HPDE6-E6E7 (cell line): ENCODE measurements around the gene TLK2.
"Not testable (repeated sequence)": the region's sequence is repeated elsewhere in the genome, so short reads cannot be mapped to it uniquely, and the experiment has no call there.

Experiments used
- DNase-seq: peaks from one replicate; pipeline ENCODE4 v3.0.0; 2011; ENCODE audit warnings: missing footprints; ENCODE audit errors: extremely low spot score

TLK2 gene

DNA sequence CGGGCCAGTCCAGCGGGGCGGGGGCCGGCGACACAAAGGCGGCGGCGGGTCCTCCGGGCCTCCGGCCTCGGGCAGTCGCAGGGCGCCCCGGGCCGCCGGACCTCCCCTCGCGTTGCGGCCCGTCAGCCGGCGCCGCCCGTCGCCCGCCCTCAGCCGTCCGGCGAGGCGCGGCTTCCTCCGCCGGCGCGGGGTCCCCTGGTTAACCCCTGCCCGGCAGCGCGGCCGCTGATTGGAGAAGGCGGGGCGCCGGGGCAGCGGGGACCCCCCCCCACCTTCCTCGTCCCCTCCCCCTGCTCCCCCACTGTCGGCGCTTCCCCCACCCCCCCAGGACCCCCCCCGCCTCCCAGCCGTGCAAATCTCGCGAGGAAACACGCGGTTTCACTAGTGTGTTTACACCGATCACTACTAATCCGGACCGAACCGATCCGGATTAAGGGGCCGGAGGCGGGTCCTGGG is at the start of gene TLK2:
TSS of gene TLK2 (plus strand) at position 402 of the 456 bp plus-strand sequence. CDS start 2,301 bp downstream, outside the sequence.
- peak; percentile 65 for DNase-seq

DNA sequence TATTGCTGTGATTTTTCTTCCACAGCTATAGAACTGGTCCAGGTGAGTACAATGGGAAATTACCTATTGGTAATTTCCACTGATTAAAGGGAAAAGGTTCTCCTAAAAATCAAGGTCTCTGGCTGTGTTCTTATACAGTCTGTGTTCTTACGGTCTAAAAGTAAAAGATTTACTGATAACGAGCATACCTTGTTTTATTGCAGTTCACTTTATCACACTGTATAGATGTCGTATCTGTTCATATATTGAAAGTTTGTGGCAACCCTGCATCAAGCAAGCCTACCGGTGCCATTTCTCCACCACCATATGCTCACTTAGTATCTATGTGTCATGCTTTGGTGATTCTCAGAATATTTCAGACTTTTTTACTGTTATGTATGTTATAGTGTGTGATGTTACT is 43.4 kb upstream of the TLK2 start:
- DNase-seq = not testable (repeated sequence)

DNA sequence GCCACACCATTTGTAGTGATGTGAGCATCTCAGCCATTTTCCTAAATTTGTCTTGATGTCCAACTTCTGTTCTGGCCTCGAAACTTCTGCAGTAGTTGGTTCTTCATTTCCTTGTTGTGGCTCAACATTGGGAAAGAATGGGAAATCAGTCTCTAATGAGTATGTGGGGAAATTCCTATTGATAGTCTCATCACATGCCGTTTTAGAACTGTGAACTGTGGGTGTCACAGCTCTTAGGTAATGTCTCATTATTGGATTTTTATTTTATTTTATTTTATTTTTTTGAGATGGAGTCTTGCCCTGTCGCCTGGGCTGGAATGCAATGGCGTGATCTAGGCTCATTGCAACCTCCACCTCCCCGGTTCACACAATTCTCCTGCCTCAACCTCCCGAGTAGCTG is 37.4 kb upstream of the TLK2 start:
- DNase-seq = not testable (repeated sequence)

DNA sequence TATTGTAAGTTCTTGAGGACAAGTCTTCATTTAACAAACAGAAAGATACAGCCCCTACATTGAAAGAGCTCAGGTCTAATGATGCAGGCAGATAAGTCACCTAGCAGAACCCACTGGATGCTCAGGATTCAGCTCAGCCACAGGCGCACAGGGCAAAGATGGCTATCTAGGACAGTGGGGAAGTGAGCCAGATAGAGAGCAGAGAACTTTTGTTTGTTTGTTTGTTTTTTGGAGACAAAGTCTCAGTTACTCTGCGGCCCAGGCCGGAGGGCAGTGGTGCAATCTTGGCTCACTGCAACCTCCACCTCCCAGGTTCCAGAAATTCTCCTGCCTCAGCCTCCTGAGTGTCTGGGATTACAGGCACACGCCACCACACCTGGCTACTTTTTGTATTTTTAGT is 34.6 kb upstream of the TLK2 start:
- no peak for DNase-seq

DNA sequence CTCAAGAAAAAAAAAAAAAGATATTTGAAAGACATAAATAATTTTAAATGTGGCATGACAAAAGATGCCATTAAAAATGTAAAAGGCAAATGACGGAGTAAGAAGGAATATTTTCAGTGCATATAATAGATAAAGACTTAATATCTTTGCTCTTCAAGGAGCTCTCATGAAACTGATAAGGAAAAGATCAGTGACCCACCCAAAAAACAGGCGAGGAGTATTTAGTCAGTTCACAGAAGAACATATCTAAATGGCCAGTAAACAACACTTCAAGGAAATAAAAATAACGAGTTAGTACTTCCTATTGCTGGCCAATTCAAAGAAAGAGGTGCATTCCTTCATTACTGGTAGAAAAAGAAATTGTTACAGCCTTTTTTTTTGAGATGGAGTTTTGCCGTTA is 32.8 kb upstream of the TLK2 start:
- not testable (repeated sequence) for DNase-seq

DNA sequence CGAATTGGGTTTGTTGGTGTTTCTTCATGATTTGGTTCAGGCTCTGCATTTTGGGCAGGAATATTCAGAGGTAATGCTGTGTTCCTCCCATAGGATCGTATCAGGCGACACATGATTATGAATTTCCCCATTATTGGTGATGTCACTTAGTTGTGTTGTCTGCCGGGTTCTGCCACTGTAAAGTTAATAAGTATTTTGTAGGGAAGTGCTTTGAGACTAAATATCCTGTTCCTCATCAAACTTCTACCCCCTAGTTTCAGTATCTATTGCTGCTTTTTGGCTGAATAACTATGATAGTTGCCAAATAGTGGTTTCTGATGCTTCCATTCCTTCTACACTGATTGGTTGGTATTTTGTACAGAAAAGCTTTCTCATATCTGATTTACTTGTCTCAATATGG is 26.4 kb upstream of the TLK2 start:
- not testable (repeated sequence) for DNase-seq

DNA sequence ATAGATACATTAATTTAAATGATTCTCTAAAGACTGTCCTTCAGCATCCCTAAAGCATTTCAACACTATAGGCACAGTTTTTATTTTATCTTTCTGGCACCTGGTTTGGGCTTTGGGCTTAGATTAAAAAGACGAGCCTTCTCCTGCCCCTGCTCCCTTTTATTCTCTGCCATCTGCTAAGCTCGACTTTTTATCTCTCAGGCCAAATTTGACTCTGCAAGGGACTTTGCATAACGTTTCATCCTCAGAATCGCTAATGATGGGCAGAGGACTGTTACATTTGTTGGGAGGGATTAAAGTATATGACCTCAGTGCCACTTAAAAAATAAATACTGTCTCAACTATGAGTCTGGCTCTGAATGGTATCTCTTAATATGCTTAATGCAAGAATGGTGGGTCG is 25.6 kb upstream of the TLK2 start:
- DNase-seq = not testable (repeated sequence)

DNA sequence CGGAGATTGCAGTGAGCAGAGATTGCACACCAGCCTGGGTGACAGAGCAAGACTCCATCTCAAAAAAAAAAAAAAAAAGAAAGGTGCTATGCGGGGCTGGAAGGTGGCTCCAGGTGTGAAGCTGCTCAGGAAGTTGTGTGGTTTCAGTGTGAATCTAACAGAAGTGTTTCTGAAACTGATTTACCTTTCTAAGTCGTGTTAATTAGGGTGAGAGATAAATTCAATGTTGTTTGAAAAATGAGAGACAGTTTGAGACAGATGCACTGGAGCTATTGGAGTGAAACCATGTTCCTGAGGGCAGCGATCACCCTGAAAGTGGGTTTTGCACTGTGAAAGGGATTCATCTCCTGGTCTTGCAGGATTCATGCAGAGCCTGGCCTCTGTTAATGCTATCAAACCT is 25.0 kb upstream of the TLK2 start:
- DNase-seq = not testable (repeated sequence)

DNA sequence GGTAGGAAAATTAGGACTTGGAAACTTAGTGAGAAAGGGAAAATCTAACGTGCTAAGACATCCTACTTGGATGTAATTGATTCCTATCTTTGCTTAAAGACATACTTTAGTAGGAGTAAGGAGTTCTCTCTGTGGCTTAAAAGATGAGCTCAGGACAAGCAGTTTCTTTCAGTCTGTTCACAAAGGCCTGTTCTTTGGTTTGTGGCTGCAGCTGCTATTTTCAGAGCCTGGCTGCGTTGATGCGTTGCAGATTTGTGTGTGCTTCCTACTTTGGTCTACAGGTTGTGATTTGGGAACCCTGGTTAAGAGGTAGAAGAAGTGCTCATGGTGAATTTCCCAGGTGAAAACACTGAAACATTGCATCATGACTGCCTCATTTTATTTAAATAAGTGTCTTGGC is 24.5 kb upstream of the TLK2 start:
- DNase-seq = not testable (repeated sequence)

DNA sequence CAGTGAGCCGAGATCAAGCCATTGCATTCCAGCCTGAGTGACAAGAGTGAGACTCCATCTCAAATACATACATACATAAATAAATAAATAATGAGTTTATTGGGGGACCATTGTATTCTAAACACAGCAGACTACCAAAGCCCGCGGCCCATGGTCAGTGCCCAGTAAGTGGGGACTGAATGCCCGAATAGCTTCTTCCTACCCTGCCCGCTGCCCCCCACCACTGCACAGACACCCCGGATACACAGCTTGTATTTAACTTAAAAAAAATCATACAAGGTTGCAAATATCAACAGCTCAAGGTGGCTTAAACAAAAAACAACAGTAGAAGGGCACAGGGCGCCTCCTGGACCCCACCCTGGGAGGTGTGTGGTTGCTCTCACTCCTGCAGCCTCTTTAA is 22.6 kb upstream of the TLK2 start:
- no peak for DNase-seq

DNA sequence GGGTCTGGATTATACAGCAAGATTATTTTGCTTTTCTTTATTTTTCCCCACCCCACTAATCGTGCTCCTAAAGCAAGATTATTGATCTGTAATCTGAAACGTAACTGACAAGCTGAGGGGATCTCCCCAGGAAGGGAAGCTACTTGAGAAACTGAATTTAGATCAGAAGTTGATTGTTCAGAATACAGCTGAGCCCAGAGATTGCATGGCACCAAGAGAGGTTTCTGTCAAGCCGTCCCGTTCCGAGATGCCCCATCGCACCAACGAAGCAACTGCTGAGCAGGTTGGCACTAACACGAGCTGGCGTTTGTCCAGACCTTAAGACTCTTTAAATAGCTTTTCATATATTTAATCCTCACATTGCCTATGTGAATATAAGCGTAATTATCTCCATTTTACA is 20.1 kb upstream of the TLK2 start:
- DNase-seq = not testable (repeated sequence)

DNA sequence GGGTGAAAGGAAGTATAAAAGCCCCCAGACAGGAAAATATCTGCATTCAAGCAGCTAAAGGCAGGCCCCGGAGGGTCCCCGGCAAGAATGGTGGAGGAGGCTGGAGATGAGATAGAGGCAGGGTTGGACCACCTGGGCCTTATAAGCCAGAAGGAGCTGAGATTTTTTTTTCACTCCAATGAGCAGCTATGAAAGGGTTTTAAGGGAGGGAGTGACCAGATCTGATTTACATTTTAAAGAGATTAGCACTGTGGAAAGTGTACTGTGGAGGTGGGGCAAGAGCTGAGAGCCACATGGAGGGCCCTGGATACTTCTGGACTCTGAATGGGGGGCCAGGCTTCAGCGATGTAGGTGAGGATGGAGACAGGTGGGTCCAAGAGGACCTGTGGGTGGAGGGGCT is 14.2 kb upstream of the TLK2 start:
- DNase-seq = not testable (repeated sequence)

DNA sequence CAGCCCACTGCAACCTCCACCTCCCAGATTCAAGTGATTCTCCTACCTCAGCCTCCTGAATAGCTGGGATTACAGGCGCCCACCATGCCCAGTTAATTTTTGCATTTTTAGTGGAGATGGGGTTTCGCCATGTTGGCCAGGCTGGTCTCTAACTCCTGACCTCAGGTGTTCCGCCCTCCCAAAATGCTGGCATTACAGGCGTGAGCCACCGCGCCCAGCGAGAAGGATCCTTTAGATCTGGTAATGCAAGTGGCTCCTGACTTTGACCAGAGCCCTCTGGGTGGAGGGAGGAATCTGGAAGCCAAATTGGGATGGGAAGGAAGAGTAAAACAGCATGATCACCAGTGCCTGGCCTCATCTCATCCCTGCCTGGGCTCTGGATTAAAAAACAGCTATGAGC is 13.4 kb upstream of the TLK2 start:
- not testable (repeated sequence) for DNase-seq

DNA sequence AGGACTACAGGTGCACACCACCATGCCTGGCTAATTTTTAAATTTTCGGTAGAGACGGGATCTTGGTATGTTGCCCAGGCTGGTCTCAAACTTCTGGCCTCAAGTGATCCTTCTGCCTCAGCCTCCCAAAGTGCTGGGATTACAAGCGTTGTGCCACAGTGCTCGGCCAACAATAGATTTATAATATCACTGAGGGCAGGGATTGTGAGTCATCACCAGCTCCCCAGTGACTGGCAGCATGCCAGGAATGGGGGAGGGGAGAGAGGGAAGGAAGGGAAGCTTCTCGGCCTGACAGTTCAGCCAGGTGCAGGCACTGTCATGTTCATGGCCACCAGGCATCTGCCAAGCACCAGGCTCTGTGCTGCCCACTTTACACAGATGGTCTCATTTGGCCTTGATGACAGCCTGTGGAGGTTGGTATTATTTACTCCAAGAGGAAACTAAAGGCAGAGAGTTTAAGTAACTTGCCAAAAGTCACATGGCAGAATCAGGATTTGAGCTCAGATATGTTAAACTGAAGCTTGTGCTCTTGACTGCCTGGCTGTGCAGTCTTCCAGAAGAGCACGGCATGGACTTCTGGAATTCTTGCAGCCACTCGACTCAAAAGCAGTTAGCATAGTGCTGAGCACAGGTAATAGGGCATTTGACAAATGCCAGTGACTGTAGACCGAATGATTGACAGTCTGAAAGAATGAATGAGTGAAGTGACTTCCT is 7.8 kb upstream of the TLK2 start:
- DNase-seq = peak; percentile 25

DNA sequence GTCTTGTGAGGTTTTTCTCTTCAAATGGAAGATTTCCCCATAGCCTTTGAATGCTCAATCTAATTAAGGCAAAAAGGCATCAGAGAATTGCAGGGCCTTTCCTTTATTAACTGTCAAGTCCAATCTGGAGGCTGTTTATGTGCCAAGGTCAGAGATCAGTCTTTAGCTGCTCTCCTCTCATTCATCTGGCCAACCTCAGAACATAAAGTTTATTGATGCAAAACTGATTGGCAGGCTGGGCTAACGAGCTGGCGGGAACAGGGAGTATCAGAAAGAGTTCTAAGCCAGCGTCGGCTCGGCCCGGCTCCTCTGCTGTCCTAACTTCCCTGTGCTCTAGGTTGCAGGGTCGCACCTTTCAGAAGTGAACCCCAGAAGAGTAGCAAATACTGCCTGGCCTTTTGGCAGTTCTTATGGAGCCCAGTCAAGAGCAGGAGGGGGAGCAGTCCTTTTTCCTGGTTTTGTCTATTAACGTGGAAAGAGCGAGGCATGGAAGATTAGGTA is 7.2 kb upstream of the TLK2 start:
- DNase-seq = not testable (repeated sequence)

DNA sequence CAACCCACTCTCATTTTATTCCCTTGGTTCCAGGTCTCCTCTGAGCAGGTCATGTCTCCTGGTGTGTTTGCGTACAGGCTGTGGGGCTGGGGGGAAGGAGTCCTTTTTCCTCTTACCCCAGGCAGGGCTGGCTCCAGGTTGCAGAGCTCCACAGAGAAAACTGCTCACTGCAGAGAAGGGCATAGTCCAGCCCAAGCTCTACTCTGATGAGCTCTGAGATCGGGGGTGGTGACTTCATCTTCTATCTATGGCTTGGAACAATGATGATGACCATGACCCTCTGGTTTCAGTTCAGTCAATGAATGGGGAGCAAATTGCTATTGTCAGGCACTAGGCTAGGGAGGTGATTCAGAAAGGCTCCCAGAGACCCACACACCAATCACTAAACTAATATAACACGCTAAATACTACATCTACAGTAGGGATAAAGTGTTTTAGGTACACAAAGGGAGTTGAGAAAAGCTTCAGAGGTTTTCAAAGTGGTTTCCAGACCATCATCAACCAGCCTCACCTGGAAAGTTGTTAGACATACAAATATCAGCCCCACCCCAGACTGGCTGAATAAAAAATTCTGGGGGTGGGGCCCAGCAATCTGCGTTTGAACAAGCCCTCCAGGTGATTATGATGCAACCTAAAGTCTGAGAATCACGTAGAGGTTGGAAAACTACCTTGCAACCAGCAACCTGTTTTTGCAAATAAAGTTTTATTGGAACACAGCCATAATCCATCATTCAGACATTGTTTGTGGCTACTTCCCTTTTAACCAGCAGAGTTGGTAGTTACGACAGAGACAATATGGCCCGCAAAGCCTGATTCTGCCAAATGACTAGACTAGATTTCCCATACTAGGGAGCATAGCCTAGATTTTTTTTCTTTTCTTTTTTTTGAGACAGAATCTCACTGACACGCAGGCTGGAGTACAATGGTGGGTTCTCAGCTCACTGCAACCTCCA is 5.3 kb upstream of the TLK2 start:
- DNase-seq = not testable (repeated sequence)

DNA sequence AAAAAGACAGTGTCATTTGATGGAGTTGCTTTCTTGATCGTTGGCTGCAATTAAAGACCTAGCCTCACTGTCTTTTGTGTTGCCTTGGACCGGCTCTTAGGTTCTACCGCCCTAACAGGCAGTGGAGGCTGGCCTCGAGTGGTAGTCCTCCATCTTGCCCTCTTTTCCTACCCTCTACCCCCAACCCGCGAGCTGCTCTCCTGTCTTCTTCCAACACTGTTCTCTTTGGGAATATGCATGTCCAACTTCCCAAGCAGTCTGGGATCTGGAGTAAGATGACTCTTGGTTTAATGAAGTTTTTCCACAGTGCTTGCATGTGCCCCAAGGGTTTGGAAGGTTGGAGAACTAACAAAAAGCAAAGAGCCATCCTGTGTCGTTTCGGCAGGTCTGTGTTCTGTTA is 1.5 kb upstream of the TLK2 start:
- not testable (repeated sequence) for DNase-seq

DNA sequence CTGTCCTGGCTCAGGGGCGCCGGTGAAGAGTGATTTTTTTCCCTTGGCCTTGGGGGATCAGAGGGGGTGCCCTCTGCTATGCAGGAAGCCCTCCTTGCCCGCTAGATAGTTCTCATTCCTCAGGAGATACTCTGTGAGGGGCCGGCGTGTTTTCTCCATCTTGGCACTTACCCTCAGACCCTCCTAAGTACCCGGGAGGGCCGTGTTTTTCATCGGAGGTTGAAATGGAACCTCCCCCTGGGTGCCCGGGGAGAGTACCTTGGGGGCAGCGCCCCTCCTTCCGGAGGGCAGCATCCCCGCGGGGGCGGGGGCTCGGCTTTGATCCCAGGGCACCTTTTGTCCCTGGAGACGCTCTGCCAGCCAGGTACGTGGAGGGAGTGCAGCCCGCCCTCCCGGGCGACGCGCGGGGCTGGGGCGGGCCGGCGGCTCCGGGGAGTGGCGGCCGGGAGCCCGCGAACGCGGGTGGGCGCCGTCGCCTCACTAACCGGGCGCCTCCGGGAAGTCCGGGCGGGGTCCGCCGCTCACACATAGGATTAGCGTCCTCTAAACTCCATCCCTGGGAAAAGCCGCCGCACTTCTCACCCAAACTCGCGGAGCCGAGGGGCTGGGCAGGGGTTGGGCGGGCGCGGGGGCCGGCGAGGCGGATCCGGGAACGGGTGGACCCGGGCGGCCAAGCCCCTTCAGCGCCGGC is 762 bp upstream of the TLK2 start:
- DNase-seq = not testable (repeated sequence)

DNA sequence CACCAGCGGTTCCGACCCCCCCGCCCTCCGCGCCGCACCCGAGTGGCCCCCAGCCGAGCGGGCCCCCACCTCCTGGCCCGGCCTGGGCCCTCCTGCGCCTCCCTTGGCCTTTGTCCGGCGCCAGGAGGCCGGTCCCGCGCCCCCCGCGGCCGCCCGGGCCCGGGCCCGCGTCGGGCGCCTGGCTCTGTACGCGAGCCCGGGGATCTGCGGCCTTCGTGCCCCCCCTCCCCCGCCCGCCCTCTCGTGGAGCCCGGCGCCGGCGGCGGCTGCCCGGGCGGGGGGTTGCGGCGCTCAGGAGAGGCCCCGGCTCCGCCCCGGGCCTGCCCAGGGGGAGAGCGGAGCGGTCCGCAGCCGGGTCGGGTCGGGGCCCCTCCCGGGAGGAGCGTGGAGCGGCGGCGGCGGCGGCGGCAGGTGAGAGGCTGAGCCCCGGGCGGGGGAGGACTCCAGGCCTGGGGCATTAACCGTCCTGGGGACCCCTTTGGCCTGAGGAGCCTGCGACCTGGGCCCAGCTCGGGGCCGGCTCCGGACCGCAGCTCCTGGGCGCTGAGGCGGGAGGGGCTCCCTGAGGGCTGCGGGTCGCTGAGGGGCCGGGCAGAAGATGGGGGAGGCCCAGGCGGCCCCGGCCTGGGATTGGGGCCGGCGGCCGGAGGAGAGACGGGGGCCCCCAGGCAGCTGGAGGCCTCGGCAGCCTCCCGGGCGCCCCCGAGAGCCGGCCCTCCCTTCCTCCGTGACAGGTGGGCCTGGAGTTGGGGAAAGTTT is 434 bp downstream of the TLK2 start:
- not testable (repeated sequence) for DNase-seq

DNA sequence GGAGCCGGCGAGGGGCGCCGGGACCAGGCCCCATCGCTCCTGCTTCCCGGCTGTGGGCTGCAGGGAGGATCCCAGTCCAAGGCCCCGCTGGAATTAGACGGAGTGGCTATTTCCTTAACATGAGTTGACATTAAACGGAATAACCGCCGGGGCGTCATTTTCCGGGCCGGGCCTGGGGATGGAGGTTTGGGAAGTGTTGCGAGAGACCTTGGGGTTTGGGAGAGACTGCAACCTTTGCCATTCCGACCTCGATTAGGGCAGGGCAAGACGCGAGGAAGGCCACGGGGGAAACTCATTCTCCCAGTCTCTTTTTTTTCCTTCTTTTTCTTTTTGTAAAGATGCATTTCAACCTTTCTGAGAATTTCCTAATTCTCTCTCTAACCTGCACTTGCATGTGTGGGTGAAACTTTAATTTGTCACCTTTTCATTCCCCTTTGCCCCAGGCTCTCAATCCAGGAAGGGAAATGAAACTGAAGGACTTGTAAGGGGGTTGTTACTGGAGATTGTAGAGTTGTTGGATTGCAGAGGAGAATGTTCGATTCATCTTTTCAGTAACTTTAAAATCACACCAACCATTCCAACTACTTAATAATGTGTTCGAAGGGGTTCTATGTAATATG is 1.1 kb downstream of the TLK2 start:
- DNase-seq = not testable (repeated sequence)

DNA sequence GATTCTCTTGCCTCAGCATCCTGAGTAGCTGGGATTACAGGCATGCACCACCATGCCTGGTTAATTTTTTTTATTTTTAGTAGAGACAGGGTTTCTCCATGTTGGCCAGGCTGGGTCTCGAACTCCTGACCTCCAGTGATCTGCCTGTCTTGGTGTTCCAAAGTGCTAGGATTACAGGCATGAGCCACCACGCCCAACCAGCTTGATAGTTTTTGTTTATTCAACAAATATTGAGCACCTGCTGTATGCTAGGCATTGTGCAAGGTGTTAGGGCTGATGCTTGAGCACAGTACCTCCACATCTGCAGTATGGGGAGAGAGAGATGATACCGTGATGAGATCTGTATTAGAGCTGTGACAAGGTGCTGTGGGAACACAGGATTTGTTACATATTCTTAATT is 3.9 kb downstream of the TLK2 start:
- not testable (repeated sequence) for DNase-seq
